KOPT-K1 (cell line): ENCODE measurements around the gene HSF2BP.
"Not testable (repeated sequence)": the region's sequence is repeated elsewhere in the genome, so short reads cannot be mapped to it uniquely, and the experiment has no call there.

Experiments
- H3K27ac ChIP-seq: fragments of 200-600 bp; sonication (generic); 2 replicates; pipeline ENCODE4 v1.5.1; 2016; ENCODE audit warnings: antibody characterized with exemption, mild to moderate bottlenecking, low read depth, low read length; ENCODE audit not compliant: poor library complexity, severe bottlenecking
- H3K36me3 ChIP-seq: fragments of 200-600 bp; sonication (generic); 2 replicates; pipeline ENCODE4 v1.5.1; 2017; ENCODE audit warnings: antibody characterized with exemption, mild to moderate bottlenecking, low read length, moderate library complexity; ENCODE audit not compliant: insufficient read depth
- H3K9me3 ChIP-seq: fragments of 200-600 bp; sonication (generic); 2 replicates; pipeline ENCODE4 v1.5.1; 2017; ENCODE audit warnings: antibody characterized with exemption, low read length, mild to moderate bottlenecking; ENCODE audit not compliant: insufficient read depth, poor library complexity, severe bottlenecking

The HSF2BP gene

DNA sequence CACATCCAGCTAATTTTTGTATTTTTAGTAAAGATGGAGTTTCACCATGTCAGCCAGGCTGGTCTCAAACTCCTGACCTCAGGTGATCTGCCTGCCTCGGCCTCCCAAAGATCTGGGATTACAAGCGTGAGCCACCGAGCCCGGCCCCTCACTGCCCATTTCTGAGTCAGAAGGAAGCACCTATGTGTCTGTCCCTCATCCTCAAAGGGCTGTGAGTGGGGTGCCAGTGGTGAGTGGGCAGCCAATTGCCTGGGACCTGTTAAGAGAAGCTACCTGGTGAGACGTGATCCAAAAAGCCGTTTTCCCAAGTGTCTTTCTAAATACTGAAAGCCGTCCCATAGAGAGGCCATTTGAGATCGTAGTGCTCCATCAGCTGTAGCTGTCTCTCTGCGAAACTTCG, 32.5 kb upstream of the HSF2BP start:
- Histone ChIP-seq H3K9me3 (no peaks in the 10 kb centered on the region), H3K27ac (no peak overlapping the region), H3K36me3 (peaks cover 99% of the 10 kb centered on the region)

DNA sequence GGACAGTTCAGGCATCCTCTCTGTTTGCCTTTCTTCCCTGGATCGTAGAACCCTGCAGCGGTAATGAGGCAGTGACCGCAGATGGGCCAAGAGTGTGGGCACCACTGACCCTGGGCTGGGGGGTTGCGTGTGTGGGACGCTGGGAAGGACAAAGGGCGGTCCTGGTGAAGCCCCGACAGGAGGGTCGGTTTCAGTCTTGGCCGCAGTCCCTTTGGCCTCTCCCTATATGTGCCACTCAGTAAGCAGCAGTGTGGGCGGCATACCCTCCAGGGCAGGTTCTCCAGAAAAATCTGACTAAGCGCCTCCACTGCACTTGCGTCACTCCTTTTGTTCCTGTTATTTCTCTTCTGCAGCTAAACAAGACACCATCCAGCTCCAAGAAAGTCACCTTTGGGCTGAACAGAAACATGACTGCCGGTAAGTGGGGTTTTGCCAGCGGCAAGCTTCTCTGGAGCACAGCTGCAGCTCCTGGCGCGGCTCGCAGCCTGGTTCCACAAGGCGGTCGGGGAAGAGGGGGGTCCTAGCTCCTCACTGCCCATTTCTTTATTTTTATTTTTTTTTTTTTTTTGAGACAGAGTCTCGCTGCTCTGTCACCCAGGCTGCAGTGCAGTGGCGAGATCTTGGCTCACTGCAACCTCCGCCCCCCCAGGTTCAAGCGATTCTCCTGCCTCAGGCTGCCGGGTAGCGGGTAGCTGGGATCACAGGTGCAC, 32.0 kb upstream of the HSF2BP start:
- Histone ChIP-seq H3K9me3 (no peaks in the 10 kb centered on the region), H3K36me3 (peaks cover 99% of the 10 kb centered on the region), H3K27ac (no peak overlapping the region)

DNA sequence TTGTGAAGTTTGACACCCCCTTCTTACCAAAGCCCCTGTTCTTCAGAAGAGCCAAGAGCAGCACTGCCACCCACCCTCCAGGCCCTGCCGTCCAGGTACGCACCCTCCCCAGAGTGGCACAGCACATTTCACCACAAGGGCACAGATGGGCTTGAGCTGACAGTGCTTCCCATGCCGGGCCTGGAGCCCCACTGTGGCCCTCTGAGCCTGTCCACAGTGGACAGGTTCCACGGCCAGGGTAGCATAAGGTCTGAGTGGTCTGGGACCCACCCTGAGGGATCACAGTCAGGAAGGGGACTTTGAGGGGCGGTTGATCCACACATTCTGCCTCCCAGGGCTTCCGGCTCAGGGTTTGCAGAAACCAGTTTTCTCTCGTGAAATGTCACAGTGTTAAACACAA, 31.1 kb upstream of the HSF2BP start:
- no peak overlapping the region for H3K27ac ChIP-seq
- peaks cover 99% of the 10 kb centered on the region for H3K36me3 ChIP-seq
- no peaks in the 10 kb centered on the region for H3K9me3 ChIP-seq

DNA sequence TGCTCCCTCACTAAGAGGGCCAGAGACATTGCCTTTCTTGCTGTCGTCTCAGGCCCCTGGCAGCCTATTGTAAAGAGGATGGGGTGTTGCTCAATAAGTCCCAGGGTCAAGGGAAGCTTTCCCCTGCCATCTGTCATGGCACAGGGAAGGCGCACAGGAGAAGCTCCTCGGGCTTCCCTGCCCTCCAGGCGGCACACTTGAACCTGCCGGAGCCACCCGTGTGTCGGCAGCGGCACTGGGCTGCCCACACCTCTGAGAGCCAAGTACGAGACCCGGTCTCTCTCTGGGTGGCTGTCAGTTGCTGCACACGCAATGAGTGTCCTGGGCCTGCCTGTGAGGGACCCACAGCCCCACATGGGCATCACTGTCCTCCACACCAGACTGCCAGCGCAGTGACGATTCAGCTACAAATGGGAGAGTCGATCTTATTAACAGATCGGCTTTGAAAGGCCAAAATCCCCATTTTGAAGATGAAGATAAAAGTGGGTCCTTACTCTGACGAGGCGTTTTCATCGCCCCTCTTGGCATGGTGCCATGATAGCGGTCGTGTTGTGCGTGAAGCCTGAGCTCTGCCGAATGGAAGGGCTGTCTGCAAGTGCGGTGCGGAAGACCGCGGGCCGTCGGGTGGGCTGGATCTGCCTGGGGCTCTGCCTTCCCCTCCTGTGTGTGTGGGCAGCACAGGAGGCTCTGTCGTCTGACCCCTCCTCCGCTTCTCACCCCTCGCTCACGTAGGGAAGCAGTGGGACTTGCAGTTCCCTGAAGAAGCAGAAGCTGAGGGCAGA, 30.5 kb upstream of the HSF2BP start:
- Histone ChIP-seq H3K27ac (no peak overlapping the region), H3K36me3 (peaks cover 99% of the 10 kb centered on the region)

DNA sequence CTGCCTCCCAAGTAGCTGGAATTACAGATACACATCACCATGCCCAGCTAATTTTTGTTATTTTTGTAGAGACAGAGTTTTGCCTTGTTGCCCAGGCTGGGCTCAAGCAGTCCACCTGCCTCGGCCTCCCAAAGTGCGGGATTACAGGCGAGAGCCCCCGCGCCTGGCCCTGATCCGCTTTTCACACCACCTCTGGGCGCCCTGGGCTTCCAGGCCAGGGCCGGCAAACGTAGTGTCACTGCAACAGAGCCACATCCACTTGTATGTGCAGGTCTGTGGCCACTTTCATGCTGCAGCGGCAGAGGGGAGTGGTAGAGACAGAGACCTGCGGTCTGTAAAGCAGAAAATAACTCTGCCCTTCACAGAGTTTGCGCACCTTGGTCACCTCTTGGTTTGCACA, 29.6 kb upstream of the HSF2BP start:
- Histone ChIP-seq H3K36me3 (peaks cover 98% of the 10 kb centered on the region), H3K27ac (no peak overlapping the region), H3K9me3 (no peaks in the 10 kb centered on the region)

More for the DNA sequence above, 30.5 kb upstream of the HSF2BP start:
- no peaks in the 10 kb centered on the region for H3K9me3 ChIP-seq

DNA sequence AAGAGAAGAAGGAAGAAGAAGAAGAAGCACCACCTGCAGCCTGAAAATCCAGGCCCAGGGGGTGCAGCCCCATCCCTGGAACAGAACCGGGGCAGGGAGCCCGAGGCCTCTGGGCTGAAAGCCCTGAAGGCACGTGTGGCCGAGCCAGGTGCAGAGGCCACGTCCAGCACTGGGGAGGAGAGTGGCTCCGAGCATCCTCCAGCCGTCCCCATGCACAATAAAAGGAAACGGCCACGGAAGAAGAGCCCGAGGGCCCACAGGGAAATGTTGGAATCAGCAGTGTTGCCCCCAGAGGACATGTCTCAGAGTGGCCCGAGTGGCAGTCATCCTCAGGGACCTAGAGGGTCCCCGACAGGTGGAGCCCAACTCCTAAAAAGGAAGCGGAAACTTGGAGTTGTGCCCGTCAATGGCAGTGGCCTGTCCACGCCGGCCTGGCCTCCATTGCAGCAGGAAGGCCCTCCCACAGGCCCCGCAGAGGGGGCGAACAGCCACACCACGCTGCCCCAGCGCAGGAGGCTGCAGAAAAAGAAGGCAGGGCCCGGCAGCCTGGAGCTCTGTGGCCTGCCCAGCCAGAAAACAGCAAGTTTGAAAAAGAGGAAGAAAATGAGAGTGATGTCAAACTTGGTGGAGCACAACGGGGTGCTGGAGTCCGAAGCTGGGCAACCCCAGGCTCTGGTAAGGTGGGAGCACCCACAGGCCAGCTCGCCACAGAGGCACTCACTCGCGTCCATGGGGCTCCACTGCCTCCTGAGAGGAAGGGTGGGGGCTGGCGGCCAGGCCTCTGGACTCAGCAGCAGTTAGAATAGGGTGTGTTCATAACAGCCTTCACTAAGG, 28.5 kb upstream of the HSF2BP start:
- H3K27ac ChIP-seq: no peak overlapping the region
- no peaks in the 10 kb centered on the region for H3K9me3 ChIP-seq
- H3K36me3 ChIP-seq: peaks cover 97% of the 10 kb centered on the region

DNA sequence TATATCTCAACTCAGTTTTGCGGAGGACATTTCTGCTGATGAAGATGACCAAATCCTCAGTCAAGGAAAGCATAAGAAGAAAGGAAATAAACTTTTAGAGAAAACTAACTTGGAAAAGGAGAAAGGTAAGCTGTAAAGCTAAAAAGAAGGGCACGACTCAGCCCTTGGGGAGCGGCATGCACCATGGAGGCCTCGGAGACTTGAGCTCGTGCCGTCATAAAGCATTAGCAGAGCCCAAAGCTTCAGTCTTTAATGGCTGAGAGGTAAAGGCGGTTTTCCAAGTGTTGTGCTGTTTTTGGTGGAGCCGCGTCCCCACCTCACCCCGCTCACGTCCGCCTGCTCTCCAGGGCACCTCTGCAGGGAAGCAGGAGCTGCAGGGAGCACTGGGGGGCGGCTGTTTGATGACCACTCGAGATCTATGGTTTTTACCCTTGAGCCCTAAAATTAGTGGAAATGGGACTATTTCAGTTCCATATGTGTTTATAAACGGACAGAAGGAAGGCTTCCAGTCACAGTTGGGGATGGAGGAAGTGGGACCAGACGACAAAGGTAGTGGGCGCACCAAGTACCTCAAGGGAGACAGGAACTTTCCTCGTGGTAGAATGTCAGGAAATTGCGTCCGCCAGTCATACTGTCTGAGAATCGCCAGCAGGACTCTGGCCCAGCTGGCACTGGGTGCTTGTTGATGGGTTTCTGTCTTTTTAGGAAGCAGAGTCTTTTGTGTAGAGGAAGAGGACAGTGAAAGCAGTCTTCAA, 27.7 kb upstream of the HSF2BP start:
- Histone ChIP-seq H3K27ac (no peak overlapping the region), H3K36me3 (peaks cover 97% of the 10 kb centered on the region), H3K9me3 (no peaks in the 10 kb centered on the region)

DNA sequence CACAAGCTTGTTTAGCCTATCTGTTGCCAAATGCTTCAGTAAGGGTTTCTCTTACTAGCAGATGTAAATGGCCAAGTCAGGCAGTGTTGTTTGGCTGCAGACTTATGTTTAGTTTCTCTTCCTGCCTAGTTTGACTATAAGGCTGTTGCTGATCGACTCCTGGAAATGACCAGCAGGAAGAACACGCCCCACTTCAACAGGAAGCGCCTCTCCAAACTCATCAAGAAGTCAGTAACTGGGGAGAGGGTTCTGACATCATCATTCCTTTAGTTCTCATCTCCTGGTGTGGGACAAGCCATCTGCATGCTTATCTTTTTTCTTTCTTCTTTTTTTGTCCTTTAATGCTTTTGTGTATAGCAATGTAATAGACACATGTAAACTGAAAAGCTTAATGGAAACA, 25.1 kb upstream of the HSF2BP start:
- H3K9me3 ChIP-seq: no peaks in the 10 kb centered on the region
- no peak overlapping the region for H3K27ac ChIP-seq
- H3K36me3 ChIP-seq: peaks cover 96% of the 10 kb centered on the region

DNA sequence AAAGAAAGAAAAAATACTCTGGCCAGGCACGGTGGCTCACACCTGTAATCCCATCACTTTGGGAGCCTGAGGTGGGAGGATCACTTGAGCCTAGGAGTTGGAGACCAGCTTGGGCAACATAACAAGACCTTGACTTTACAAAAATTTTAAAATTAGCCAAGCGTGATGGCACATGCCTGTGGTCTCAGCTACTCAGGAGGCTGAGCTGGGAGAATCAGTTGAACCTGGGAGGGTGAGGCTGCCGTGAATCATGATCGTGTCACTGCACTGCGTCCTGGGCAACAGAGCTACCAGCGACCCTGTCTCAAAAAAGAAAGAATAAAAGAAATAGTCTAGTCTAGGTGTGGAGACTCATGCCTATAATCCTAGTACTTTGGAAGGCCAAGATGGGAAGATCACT, 22.4 kb upstream of the HSF2BP start:
- no peaks in the 10 kb centered on the region for H3K9me3 ChIP-seq
- peaks cover 91% of the 10 kb centered on the region for H3K36me3 ChIP-seq
- no peak overlapping the region for H3K27ac ChIP-seq

DNA sequence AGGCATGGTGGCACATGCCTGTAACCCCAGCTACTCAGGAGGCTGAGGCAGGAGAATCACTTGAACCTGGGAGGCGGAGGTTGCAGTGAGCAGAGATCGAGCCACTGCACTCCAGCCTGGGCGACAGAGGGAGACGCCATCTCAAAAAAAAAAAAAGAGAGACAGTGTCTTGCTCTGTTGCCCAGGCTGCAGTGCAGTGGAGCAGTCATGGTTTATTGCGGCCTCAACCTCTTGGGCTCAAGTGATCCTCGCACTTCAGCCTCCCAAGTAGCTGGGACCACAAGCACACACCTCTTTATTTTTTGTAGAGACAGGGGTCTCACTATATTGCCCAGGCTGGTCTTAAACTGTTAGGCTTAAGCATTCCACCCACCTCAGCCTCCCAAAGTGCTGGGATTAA, 21.1 kb upstream of the HSF2BP start:
- peaks cover 91% of the 10 kb centered on the region for H3K36me3 ChIP-seq
- H3K9me3 ChIP-seq, H3K27ac ChIP-seq: not testable (repeated sequence)

DNA sequence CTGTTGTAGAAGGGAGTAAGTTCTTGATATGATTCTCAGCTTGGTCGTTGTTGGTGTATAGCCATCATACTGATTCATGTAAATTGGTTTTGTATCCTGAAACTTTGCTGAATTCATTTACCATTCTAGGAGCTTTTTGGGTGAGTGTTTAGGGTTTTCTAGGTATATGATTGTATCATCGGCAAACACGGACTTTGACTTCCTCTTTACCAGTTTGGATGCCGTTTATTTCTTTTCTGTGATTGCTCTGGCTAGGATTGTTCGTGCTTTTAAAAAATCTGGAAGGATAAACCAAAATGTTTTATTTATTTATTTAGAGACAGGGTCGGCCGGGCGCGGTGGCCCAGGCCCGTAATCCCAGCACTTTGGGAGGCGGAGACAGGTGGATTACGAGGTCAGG, 20.7 kb upstream of the HSF2BP start:
- H3K36me3 ChIP-seq: peaks cover 91% of the 10 kb centered on the region
- no peak overlapping the region for H3K27ac ChIP-seq
- no peaks in the 10 kb centered on the region for H3K9me3 ChIP-seq

DNA sequence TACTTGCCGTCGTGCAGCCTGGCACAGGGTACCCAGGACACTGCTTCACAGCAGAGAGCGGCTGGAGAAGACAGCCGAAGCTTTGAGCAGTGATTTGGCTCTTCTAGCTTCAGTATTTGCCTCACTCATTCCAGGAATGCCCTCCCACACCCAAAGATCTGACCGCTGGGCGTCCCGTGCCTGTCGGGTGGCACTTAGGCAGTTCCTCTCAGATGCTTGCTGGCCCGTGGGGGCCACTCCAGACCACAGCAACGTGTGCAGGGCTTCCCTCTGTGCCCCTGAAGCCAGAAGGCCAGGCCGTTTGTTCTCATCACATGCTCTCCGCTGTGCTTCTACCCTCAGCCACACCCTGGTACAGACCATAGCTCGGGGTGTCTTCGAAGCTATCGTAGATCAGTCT, 17.1 kb upstream of the HSF2BP start:
- Histone ChIP-seq H3K9me3 (no peaks in the 10 kb centered on the region), H3K36me3 (peaks cover 93% of the 10 kb centered on the region), H3K27ac (no peak overlapping the region)

DNA sequence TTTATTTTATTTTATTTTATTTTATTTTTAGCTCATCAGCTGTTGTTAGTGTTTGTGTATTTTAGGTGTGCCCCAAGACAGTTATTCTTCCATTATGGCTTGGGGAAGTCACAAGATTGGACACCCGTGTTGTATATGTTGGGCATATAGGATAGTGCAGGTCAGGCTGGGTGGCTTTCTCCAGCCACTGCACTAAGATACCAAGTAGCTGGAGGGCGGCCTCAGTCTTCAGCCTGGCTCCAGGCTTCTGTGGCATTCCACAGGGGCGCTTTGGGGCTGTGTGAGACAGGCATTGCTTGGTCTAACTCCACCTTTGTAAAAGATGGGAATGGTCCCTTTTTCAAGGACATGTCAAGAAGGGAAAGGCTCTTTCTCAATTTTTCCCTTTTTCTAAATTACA, 16.6 kb upstream of the HSF2BP start:
- Histone ChIP-seq H3K9me3 (no peaks in the 10 kb centered on the region), H3K36me3 (peaks cover 94% of the 10 kb centered on the region), H3K27ac (no peak overlapping the region)

DNA sequence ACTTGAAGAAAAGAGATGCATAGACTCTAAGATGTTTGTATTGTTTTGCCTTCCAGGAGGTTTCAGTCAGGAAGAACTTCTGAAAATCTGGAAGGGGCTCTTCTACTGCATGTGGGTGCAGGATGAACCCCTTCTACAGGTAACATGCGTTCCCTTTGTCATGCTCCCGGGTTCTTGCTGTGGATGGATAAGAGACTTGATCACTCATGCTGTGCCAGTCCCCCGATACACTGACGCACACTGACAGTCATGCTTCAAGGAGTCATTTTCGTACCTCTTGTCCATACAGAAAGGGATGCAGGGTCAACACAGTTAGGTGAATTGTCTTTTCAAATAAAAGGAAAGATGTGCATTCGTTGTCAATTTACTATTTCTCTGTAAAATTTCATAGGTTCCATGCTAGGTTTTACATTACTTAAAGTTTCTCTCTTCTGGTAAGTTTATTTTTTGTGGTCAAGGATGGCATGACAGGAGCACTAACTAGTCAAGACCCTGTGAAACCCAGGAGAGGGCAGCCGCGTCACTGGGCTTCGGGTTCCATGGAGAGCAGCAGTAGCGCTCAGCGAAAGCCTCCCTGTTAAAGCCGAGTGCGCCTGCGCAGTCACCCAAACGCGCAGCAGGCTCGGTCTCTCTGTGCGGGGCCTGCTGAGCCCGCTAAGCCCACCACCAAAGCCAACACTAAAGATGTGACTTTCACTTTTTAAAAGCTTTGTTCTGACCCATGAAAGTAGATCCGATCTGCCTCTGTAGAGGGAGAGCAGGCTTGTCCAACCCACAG, 10.7 kb upstream of the HSF2BP start:
- H3K27ac ChIP-seq: no peak overlapping the region
- no peaks in the 10 kb centered on the region for H3K9me3 ChIP-seq
- H3K36me3 ChIP-seq: peaks cover 75% of the 10 kb centered on the region
